G401.6 (cell line): Measurements from ENCODE around the gene SSR1.
"Not testable (repeated sequence)": the region's sequence is repeated elsewhere in the genome, so short reads cannot be mapped to it uniquely, and the experiment has no call there.

Source experiments
- FAIRE-seq: peaks from 2 replicates; lab custom pipeline; 2012; peaks lifted over from hg19 to GRCh38; lab: Jason Lieb, UNC

The SSR1 gene

GRCh38 chr6:7312616-7313504, at the start of gene SSR1:
SSR1 (minus strand) TSS chr6:7313199; CDS start chr6:7313120, 79 bp downstream.
- FAIRE-seq: peak; percentile 95

GRCh38 chr6:7351916-7352315, 38.9 kb upstream of the SSR1 start:
- FAIRE-seq: not testable (repeated sequence)

DNA sequence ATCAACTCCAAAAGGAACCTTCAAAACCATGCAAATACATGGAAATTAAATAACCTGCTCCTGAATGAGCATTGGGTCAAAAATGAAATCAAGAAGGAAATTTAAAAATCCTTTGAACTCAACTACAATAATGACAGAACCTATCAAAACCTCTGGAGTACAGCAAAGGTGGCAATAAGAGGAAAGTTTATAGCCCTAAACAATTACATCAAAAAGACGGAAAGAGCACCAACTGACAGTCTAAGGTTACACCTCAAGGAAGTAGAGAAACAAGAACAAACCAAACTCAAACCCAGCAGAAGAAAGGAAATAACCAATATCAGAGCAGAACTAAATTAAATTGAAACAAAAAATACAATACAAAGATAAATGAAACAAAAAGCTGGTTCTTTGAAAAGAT, 37.6 kb upstream of the SSR1 start:
- not testable (repeated sequence) for FAIRE-seq

- not testable (repeated sequence) for FAIRE-seq
Measured at GRCh38 chr6:7347551-7347997, 34.6 kb upstream of the SSR1 start.

DNA sequence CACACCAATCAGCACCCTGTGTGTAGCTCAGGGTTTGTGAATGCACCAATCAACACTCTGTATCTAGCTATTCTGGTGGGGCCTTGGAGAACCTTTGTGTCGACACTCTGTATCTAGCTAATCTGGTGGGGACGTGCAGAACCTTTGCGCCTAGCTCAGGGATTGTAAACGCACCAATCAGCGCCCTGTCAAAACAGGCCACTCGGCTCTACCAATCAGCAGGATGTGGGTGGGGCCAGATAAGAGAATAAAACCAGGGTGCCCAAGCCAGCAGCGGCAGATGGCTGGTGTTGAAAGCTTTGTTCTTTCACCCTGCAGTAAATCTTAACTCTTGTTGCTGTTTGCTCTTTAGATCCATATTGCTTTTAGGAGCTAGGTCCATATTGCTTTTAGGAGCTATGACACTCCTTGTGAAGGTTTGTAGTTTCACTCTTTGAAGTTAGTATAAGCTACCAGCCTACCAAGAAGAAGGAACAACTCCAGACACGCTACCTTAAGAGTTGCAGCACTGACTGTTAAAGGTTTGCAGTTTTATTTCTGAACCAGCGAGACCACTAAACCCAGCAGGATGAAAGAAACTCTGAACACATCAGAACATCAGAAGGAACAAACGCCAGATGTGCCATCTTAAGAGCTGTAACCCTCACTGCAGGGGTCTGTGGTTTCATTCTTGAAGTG, 31.9 kb upstream of the SSR1 start:
- FAIRE-seq: not testable (repeated sequence)

DNA sequence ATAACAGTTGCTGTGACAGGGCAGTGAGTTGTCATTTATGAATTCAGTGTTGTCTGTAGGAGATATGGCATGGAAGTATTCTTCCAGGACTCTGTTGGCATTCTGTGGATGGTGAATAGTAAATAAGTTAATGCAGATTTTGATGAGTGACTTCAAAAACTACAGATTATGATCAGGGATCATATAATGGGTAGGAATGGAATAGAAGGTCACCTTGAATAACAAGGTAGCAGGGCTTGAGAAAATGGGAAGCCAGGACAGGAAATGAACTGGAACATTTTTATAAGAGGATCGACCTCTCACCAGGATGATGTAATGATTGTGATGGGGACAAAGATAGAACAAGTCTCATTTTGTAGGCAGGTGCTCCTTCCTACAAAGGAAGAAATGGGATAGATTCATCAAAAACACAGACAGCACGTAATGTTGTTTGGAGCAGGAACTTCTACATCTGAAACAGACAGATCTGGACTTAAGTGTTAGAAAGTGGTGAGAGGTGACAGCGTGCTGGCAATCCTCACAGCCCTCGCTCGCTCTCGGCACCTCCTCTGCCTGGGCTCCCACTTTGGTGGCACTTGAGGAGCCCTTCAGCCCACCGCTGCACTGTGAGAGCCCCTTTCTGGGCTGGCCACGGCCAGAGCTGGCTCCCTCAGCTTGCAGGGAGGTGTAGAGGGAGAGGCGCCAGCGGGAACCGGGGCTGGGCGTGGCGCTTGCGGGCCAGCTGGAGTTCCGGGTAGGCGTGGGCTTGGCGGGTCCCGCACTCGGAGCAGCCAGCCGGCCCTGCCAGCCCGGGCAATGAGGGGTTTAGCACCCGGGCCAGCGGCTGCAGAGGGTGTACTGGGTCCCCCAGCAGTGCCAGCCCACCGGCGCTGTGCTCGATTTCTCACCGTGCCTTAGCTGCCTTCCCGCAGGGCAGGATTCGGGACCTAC, 30.8 kb upstream of the SSR1 start:
- FAIRE-seq: no peak

GRCh38 chr6:7341989-7342742, 29.2 kb upstream of the SSR1 start:
- no peak for FAIRE-seq

DNA sequence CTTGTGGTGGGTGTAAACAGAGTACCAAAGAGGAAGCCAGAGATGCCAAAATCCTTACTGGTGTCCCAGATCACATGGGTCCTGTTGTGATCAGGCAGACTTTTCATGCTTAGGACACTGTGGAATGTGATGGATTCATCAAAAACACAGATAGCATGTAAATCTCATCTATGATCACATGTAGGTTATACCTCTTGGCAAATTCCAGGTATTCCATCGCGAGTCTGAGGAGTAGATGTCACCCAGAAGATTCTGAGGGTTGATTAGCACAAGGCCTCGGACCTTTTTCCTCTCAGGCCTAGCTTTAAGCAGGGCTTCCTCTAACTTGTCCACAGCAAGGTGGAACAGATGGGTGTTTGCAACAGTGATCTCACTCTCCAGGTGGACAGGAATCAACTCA, 28.3 kb upstream of the SSR1 start:
- no peak for FAIRE-seq

DNA sequence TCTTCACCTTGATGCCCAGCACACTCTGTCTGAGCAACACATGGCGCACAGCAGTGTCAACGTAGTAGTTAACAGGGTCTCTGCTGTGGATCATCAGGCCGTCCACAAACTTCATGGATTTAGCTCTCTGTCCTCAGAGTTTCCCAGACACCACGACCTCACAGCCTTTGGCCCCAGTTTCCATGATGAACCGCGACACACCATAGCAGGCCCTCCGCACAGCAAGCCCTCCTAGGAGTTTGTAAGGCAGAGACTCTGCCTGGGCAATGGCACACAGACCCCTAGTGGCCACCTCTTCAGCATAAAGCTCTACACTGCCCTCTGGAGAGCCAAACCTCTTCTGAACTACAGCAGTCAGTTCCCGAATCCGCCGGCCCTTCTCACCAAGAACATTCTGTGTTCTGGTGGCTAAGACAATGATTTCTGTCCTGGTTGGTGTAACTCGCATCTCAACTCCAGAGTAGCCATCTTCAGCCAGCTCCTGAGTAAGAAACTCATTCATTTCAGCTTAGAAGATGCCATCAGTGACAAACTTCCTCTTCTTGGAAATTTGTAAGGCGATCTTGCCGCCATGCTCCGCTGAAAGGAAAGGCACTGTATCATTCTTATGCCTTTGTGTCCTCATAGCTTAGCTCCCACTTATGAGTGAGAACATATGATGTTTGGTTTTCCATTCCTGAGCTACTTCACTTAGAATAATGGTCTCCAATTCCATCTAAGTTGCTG, 26.2 kb upstream of the SSR1 start:
- FAIRE-seq: not testable (repeated sequence)

DNA sequence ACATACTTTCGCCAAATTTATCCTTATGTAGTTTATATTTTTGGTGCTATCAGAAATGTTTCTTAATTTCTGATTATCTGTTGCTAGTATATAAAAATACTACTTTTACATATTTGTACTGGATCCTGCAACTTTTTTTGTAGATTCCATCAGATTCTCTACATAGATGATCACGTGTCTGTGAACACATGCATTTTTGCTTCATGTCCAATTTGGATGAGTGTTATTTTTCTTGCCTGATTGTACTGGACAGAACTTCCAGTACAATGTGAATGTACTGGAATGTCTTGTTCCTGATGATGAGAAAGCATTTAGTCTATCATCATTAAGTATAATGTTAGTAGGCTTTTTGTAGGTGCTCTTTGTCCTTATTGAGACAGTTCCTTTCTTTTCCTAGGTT, 25.0 kb upstream of the SSR1 start:
- peak; percentile 41 for FAIRE-seq

GRCh38 chr6:7335519-7335918, 22.5 kb upstream of the SSR1 start:
- FAIRE-seq: no peak

DNA sequence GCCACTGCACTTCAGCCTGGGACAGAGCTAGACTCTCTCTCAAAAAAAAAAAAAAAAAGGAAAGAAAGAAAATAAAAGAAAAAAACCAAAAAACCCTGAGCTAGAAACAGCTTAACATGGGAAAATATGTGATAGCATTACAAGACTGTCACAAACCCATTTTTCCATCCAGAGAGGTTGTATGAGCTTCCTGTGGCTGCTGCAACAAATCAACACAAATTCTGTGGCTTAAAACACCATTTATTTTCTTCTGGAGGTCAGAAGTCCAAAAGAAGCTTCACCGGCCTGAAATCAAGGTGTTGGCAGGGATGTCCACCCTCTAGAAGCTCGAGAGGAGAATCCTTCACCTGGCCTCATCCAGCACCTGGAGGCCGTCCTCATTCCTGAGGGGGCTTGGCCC, 21.7 kb upstream of the SSR1 start:
- no peak for FAIRE-seq

- no peak for FAIRE-seq
Measured at GRCh38 chr6:7332090-7332745, 19.2 kb upstream of the SSR1 start.

DNA sequence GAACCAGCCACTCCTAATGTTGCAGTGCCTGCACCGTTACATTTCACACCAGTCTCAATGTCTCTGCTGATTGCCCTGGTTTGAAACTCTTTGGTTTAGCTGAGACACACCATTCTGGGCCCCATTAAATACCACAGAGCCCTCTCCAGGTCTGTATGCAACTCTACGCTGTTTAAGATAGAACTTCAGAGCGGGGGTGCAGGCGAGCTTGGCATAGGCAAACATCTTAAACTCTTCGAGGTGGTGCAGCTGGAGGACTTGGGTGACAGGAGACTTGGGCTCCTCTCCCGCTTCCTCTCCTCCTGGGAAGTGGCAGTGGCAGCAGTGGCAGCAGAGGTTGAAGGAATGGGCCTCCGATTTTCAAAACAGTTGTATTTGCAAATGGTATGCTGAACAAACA, 18.5 kb upstream of the SSR1 start:
- no peak for FAIRE-seq

DNA sequence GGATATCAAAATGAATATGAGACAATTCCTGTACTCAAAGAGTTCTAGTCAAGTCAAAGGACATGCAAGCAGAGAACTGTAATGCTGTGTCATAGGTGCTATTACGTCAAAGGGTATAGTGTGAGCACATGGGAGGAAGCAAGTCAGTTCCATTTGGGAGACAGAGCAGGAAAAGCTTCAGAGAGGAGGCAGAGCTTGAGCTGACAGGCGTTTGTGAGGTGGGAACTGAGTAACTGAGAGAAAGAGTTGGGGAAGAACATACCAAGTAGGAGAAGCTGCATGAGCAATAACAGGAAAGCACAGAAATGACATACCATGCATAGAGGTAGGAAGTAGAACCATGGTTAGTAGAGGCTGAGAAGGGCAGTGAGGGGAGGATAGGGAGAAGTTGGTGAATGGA, 15.2 kb upstream of the SSR1 start:
- no peak for FAIRE-seq

DNA sequence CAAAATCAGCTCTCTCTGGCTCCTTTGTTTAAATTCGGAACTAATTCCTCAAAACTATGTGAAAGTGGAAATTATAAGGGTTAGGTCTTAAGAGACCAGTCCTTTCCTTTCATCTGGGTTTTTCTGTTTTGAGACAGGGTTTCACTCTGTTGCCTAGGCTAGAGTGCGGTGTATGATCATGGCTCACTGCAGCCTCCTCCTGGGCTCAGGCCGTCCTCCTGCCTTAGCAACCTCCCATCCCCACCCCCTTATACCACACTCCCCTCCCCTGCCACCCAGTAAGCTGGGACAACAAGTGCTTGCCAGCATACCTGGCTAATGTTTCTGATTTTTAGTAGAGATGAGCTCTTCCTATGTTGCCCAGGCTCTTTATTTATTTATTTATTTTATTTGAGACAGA, 12.8 kb upstream of the SSR1 start:
- no peak for FAIRE-seq

GRCh38 chr6:7324520-7324919, 11.5 kb upstream of the SSR1 start:
- no peak for FAIRE-seq

DNA sequence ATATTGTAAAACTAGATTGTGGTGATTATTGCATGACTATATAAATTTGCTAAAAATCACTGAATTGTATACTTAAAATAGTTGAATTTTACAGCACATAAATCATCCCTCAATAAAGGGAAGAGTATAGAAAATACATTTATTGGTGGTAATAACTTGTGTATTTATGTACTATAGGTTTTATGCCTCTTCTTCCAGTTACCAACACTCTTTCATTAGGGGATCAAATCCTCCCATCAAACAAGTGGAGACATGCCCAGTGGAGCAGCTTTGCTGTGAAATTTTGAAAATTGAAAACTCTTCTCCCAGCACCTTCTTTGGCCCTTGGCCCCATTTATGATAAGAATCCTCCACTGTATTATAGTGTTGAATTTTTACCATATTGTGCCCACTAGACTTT, 10.1 kb upstream of the SSR1 start:
- no peak for FAIRE-seq

- not testable (repeated sequence) for FAIRE-seq
Measured at GRCh38 chr6:7321866-7322265, 8.9 kb upstream of the SSR1 start.

- FAIRE-seq: not testable (repeated sequence)
Measured at GRCh38 chr6:7319406-7319805, 6.4 kb upstream of the SSR1 start.
